NCI-H510A (cell line): ENCODE measurements around the gene CTIF.

Source experiments
- DNase-seq: peaks from one replicate; lab custom pipeline; 2025; lab: John Stamatoyannopoulos, UW

The CTIF gene

GRCh38 chr18:48732767-48733424, 194.1 kb downstream of the CTIF start:
- DNase-seq: peak; percentile 23

DNA sequence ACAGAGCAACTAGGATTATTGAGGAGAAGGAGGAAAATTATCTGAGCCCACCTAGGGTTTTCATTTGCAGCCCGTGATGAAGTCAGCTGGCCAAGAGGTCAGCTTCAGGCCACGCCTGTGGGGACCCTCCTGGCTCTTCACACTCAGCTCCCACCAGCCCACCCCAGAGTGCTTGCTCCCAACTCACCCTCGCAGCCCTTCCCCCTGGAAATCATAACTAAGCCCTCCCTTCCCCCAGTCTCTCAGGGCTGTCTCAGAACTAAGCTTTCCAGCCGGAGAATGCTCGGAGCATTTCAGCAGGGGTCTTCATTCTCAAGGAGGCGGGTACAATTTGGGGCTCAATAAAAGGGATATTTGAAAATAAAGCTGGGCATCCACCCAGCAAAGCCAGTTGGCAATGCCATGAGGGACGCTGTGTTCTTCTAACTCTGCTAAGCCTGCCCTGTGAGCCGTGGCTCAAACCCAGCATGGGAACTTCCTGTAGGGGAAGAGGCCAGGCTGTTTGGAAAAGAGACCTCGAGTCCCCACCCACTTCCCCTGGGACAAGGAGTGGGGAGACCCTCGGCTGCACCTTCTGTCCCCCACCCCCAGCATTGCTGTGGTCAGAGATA, 194.9 kb downstream of the CTIF start:
- no peak for DNase-seq

- DNase-seq: no peak
These were observed 195.6 kb downstream of the CTIF start for GRCh38 chr18:48734460-48734859.

GRCh38 chr18:48735080-48735676, 196.3 kb downstream of the CTIF start:
- DNase-seq: no peak

DNA sequence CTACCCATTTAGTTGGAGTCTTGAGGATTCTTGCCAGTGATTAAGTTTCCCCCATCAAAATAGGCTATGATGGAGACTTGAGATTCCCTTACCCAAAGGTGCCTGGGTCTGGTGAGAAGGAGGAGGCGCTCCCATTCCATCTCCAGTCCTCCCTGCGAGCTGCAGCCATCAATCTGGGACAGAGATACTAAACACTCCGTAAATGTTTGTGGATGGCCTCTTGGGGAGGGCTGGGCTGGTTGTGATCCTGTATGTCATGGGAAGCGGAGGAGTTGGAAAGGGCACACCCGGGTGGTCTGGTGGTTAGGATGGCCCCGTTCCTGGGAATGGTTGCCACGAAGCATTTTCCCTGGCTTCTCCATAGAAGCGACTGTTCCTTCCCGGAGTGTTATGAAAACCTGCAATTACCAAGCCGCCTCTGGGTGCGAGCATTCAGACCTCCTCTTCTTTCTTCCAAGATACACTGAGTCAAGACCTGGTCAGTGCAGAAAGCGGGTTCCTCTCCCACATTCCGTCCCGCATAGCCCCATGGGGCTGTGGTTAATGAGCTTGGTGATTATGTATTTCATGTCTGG, 196.9 kb downstream of the CTIF start:
- no peak for DNase-seq

GRCh38 chr18:48736321-48737260, 197.8 kb downstream of the CTIF start:
- no peak for DNase-seq

DNA sequence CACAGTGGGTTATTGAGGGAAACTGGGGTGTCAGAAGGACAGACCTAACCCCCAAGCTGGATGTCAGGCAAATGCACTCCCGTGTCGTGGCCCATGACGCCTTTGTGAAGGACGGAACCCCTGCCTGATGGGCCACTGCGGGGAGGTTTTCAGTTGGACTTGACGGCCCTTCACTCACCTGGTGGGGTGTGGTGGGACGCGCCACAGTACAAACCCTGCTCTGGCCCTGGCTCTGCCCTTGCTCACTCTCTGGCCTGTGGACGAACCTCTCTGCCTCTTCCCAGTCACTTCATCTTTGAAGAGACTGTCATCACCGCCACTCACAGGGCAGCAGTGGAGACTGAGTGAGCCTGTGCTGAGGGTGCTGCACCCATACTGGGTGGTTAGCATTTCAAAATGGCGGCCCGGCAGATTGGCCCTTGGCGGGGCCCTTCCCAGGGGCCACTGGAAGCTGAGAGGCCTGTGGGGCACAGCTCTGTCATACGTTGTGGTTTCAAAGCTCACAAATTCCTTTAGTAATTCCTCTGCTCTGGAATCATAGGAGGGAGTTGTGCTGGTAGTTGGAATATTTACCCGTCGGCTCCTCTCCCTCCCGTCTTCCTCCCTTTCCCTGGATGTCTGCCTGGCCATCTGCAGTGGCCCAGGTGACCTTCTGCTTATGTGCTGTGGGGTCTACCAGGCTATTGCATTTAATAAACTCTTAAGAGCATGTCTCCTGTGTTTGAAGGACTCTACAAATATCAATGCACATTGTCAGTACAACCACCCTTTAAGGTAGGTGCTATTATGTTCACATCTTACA, 200.6 kb downstream of the CTIF start:
- DNase-seq: no peak

DNA sequence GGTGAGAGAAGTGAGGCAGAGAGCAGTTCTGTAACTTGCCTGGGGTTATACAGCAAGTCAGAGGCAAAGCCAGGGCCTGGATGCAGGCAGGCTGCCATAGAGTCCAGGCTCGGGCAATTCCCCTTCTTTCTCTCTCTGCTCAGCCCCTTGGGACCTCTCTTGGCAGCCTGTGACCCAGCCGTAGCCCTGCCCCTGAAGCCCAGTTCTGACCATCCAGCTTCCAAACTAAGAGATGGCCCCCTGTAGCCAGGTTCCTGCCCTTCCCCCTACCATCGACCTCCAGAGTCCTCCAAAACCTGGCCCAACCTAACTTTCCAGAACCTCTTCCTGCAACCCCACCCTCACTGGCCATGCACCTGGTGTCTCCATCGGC, 201.2 kb downstream of the CTIF start:
- no peak for DNase-seq

DNA sequence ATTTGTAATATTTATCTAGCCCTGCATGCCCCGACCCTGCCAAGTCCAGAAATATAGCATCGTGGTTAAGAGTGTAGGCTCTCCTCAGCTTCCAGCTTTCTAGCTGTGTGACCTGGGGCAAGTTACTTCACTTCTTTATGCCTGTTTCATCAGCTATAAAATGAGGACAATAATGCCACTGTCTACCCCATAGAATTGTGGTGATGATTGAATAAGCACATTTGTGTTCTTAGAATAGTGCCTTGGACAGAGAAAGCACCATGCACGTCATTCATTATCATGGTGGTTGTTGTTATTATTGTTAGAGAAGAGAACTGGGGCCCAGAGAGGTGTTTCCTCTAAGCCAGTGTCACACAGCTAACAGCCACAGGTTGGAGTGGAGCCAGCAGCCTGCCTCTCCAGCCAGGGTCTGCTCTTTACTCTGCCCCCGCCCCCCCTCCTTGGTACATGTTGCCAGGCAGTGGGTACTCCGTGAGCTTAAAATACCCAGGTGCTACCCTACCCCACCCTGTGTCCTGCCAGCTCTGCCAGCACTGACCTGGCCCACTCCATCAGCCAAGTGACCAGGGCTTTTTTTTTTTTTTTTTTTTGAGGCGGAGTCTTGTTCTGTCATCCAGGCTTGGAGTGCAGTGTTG, 202.1 kb downstream of the CTIF start:
- no peak for DNase-seq

GRCh38 chr18:48741866-48742265, 203.0 kb downstream of the CTIF start:
- no peak for DNase-seq

GRCh38 chr18:48742304-48742703, 203.5 kb downstream of the CTIF start:
- DNase-seq: no peak

DNA sequence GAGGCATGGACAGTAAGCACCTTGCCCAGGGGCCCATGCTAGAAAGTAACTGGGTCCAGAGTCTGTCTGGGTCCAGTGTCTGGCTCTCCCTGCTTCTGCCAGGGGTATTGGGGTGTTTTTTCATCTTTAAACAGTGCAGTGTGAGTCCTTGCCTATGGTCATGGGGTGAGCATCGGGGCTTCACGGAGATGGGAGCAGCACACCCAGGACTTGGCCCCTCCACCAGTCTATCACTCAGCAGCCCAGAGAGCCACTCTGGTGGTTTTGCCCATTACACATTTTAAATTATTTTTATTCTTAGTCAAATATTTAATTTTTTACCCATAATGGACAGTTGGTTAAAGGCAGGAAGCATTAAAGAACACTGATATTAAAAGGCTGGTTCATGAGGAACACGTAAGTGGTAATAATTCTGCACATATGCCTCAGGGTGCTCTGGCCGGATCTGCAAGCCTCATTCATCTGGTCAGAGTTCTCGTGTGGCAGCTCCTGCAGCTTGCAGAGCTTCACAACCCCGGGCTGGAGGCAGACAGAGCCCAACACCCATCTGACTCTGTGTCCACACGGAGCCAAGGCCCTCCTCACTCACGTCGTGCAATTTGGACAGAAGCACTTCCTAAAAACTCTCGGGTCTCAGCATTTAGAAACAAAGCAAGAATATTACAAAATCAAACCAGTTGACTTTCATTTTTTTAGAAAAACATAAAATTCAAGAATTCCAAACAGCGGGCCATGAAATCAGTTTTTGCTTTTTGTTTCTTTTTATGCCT, 204.1 kb downstream of the CTIF start:
- no peak for DNase-seq

DNA sequence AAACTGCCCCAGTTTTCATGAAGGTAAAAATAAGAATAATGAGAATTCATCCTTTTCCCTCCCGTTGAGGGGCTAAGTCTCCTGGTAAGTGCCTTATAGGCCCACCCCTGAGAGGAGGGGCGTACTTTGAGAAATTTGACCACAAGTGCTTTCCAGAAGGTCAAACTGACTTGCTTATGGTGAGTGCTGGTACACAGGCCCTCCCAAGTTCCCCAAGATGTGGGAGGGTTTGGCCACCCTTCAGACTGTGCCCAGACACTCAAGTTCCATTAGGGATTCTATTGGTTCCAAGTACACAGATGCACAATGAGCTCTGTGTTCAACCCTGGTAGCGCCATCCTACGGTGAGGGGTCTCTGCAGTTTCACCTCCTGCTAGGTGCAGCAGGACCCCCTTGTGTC, 205.1 kb downstream of the CTIF start:
- no peak for DNase-seq

GRCh38 chr18:48745293-48745692, 206.5 kb downstream of the CTIF start:
- no peak for DNase-seq

- no peak for DNase-seq
These were observed 210.9 kb downstream of the CTIF start for GRCh38 chr18:48749768-48750167.

DNA sequence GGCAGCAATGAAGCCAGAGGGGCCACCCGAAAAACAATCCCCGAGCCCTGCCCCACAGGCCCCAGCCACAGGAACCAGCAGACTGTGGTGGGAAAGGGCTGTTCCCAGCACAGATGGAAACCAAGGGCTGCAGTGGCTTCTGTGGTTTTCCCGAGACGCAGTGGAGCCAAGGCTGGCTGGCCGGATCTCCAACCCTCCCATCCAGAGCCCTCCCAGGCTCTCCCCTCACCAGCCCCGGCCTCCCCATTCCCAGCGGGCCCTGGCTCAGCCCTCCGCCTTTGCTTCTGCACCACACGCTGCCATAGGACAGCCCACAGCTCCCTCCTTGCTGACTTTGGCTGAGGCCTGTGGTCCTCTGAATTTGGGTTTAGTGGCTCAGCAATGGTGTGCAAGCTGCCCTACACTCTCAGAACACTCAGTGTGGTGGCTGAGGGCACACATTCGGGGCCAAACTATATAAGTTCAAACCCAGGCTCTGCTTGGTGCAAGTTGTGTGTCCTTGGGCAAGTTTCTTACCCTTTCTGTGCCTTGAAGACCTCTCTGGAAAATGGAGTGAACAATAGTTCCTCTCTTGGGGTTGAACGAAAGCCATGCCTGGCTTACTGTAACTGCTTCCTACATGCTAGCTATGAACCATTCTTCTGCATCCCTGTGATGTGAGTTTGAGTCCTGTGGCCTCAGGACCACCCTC, 211.8 kb downstream of the CTIF start:
- no peak for DNase-seq

GRCh38 chr18:48751727-48752468, 213.1 kb downstream of the CTIF start:
- DNase-seq: no peak

GRCh38 chr18:48752478-48752877, 213.6 kb downstream of the CTIF start:
- no peak for DNase-seq

- DNase-seq: no peak
These were observed 214.1 kb downstream of the CTIF start for GRCh38 chr18:48752928-48753327.
